ENCODE measurements around the gene FAM200C.

DNA sequence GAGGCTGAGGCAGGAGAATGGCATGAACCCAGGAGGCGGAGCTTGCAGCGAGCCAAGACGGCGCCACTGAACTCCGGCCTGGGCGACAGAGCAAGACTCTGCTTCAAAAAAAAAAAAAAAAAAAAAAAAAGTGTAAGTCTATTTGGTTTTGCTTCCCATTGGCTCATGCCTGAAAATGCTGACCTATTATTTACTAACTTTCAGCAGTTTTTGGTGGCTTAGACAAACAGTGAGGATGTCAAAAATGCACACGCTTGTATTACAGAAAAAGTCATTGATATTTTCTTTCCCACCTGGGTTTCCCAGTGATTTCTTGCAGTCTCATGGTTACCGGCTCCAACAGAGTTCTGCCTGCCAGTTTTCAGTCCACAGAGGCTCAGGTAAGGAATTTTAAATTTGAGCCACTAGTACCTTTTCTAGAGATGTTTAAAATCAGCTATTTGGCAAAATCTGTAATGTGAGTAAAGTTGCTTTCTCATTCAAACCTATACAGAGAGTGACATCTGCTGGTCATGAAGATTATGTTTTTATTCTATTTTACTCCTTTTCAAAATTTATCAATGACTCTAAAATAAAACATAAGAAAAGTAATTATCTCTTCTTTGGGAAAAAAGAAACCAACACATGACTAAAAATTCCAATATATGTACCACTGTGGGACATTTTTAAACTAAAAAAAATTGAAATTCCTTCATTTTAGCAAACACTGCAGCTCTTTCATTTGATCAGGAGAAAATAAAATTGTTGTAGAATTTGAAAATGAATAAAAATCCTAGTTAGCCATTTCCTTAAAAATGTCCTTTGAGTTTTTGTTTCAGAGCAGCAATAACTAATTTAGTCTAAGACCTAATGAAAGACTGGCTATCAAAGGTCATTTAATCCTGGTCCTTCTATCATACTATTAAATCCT is 8.8 kb downstream of the FAM200C start:
- TF ChIP-seq, protein P1, sequence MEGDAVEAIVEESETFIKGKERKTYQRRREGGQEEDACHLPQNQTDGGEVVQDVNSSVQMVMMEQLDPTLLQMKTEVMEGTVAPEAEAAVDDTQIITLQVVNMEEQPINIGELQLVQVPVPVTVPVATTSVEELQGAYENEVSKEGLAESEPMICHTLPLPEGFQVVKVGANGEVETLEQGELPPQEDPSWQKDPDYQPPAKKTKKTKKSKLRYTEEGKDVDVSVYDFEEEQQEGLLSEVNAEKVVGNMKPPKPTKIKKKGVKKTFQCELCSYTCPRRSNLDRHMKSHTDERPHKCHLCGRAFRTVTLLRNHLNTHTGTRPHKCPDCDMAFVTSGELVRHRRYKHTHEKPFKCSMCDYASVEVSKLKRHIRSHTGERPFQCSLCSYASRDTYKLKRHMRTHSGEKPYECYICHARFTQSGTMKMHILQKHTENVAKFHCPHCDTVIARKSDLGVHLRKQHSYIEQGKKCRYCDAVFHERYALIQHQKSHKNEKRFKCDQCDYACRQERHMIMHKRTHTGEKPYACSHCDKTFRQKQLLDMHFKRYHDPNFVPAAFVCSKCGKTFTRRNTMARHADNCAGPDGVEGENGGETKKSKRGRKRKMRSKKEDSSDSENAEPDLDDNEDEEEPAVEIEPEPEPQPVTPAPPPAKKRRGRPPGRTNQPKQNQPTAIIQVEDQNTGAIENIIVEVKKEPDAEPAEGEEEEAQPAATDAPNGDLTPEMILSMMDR (conservative IDR thresholded peaks at IDR 0.05; ENCODE audit: low read length), result peak; percentile 93
- no peak for TF ChIP-seq EZH2phosphoT487 (IDR thresholded peaks at IDR 0.05; ENCODE audit: borderline replicate concordance, low read depth, low read length)
